Measurements from ENCODE around the gene ARMCX1.
"Not testable (repeated sequence)": the region's sequence is repeated elsewhere in the genome, so short reads cannot be mapped to it uniquely, and the experiment has no call there.

ARMCX1 gene

DNA sequence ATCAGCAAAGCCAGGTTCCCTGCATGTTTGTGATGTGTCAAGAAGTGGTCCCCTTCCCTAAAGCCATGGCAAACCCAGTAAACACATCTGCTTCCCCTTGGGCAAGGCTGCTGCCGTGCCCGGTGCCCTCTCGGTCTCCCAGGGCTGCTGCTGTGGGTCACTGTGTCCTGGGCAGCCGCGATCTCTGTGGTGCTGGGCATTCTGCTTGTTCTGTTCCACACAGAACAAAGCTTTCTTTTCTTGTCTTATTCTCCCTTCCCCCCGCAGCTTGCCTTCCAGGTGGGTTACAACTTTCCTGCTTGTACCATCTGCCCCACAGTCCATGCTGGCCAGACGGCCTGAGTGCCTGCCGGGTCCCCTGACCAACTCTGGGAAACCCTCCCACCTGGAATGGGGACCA lies 49.2 kb downstream of the ARMCX1 start:
- not testable (repeated sequence) for H3K9me3 ChIP-seq (ENCODE audit: control insufficient read depth, insufficient read depth, low read depth, low read length); H3K36me3 ChIP-seq (ENCODE audit: control insufficient read depth, insufficient read depth, low read length); H3K27ac ChIP-seq (ENCODE audit: low read depth, low read length); H3K27me3 ChIP-seq (ENCODE audit: control insufficient read depth, insufficient read depth, low read length); H3K9ac ChIP-seq (ENCODE audit: low read length); H3K4me1 ChIP-seq (ENCODE audit: control insufficient read depth, insufficient read depth, low read length); H3K4me3 ChIP-seq (ENCODE audit: low read depth, low read length)

DNA sequence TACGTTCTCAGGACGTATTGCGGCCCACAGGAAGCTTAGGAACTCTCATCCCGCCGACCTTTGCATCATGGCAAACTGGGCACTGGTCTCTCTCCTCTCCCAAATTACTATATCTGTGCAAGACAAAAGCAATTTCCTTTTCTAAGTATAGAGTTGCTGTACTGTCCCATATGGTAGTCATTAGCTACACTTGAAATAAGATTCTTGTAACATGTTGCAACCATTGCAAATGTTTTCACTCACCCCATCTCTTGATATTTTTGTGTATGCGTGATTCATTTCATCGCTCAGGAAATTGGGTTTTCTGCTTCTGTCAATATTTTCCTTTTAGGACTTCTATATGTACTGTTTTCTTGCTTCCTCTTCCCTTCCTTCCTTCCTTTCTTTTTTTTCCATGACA lies 51.7 kb downstream of the ARMCX1 start:
- H3K4me3 ChIP-seq (ENCODE audit: low read depth, low read length), result no peak overlapping the region
- H3K27ac ChIP-seq (ENCODE audit: low read depth, low read length), result no peak overlapping the region

More for the DNA sequence above, 51.7 kb downstream of the ARMCX1 start:
- Histone ChIP-seq H3K27me3 (ENCODE audit: control insufficient read depth, insufficient read depth, low read length) (peaks cover 2% of the 10 kb centered on the region; the same call in 1 of the 2 replicates), H3K36me3 (ENCODE audit: control insufficient read depth, insufficient read depth, low read length) (no peaks in the 10 kb centered on the region), H3K9ac (ENCODE audit: low read length) (no peak overlapping the region), H3K4me1 (ENCODE audit: control insufficient read depth, insufficient read depth, low read length) (no peaks in the 10 kb centered on the region), H3K9me3 (ENCODE audit: control insufficient read depth, insufficient read depth, low read depth, low read length) (no peaks in the 10 kb centered on the region)

Data from HUES6 (cell line).